GM10248 (cell line): ENCODE measurements around the gene PLCD1.
"Not testable (repeated sequence)": the region's sequence is repeated elsewhere in the genome, so short reads cannot be mapped to it uniquely, and the experiment has no call there.

Source experiments
- CTCF ChIA-PET: fragments of 300-600 bp; sonication (Branson Sonifier 250); formaldehyde crosslinking; extraction: SDS; loops from one replicate; lab custom pipeline; 2021; ENCODE audit warnings: antibody characterized with exemption; lab: Yijun Ruan, JAX
- POLR2A ChIA-PET: fragments of 350-650 bp; sonication (Branson Sonifier 250); formaldehyde crosslinking; extraction: SDS; loops from one replicate; lab custom pipeline; 2020; ENCODE audit warnings: antibody characterized with exemption; lab: Yijun Ruan, JAX
- DNase-seq: peaks from one replicate; pipeline ENCODE4 v3.0.0; 2012; ENCODE audit errors: extremely low spot score
- CTCF ChIP-seq: IDR thresholded peaks from 2 replicates; pipeline ENCODE4 v1.5.1; 2012; ENCODE audit warnings: mild to moderate bottlenecking, low read depth; ENCODE audit errors: extremely low read depth, missing control alignments, control extremely low read depth

Gene PLCD1

GRCh38 chr3:37979541-37980461, 49.6 kb downstream of the PLCD1 start:
- no peak for TF ChIP-seq CTCF
- POLR2A ChIA-PET: no interaction called here
- CTCF ChIA-PET: interaction anchor here (0.8 to 6.2 kb wide), 7 partner anchors 13 to 542 kb away, joined by 3 to 34 read pairs (median 5); no protein-coding TSS in a partner anchor
- DNase-seq: no peak

- peak; percentile 93 for TF ChIP-seq CTCF
- POLR2A ChIA-PET: no interaction called here
- CTCF ChIA-PET: interaction anchor here (0.8 to 6.1 kb wide), 50 partner anchors 10 to 869 kb away, joined by 3 to 84 read pairs (median 4); partner anchors contain the start of genes DLEC1, EXOG, VILL and XYLB
- DNase-seq: peak; percentile 80
Measured at GRCh38 chr3:37974121-37975083, 55.0 kb downstream of the PLCD1 start.

- CTCF ChIA-PET: interaction anchor here (1.0 to 6.1 kb wide), 27 partner anchors 9 to 870 kb away, joined by 3 to 84 read pairs (median 6); partner anchors contain the start of genes DLEC1, VILL and XYLB
- DNase-seq: no peak
- POLR2A ChIA-PET: no interaction called here
- TF ChIP-seq CTCF: no peak
Measured at GRCh38 chr3:37973246-37974054, 56.0 kb downstream of the PLCD1 start.

GRCh38 chr3:37972056-37972455, 57.4 kb downstream of the PLCD1 start:
- POLR2A ChIA-PET, DNase-seq: not testable (repeated sequence)
- CTCF ChIA-PET: interaction anchor here (0.9 to 6.1 kb wide), 5 partner anchors 8 to 146 kb away, joined by 4 to 84 read pairs (median 33); no protein-coding TSS in a partner anchor

- TF ChIP-seq CTCF: no peak
- CTCF ChIA-PET: interaction anchor here (0.9 to 5.3 kb wide), 3 partner anchors 14 to 117 kb away, joined by 5 to 67 read pairs (median 33); no protein-coding TSS in a partner anchor
- no peak for DNase-seq
- POLR2A ChIA-PET: no interaction called here
Measured at GRCh38 chr3:37971467-37971866, 58.0 kb downstream of the PLCD1 start.

GRCh38 chr3:37970802-37971201, 58.6 kb downstream of the PLCD1 start:
- no peak for TF ChIP-seq CTCF
- DNase-seq: no peak
- ChIA-PET POLR2A (no interaction called here), CTCF (interaction anchor here (5.0 to 13.1 kb wide), 2 partner anchors 14 to 118 kb away, joined by 33 to 331 read pairs; no protein-coding TSS in a partner anchor)
